ENCODE data around the gene PRKD3. TPM values are rescaled to one million over a fixed set of nuclear protein-coding genes. Genes with fewer than 3 reads are reported as not detected.

Gene PRKD3
- total and polyA plus RNA-seq, 2 donors (not counting 1 experiment from before 2014, with no cell fraction given): 48.0 to 67.7 TPM

- Histone ChIP-seq H2AFZ (ENCODE audit: low read length) (peak overlapping the region; percentile 40), H3K9me3 (ENCODE audit: control insufficient read depth, insufficient read depth, low read depth, low read length) (no peaks in the 10 kb centered on the region), H3K79me2 (ENCODE audit: control insufficient read depth, insufficient read depth, low read length) (peaks cover 44% of the 10 kb centered on the region), H3K27me3 (ENCODE audit: control insufficient read depth, insufficient read depth, low read length) (no peaks in the 10 kb centered on the region), H3K27ac (ENCODE audit: insufficient read depth, low read length) (peak overlapping the region; percentile 72), H4K20me1 (ENCODE audit: control insufficient read depth, extremely low read depth, insufficient read depth, low read length) (no peaks in the 10 kb centered on the region), H3K4me1 (ENCODE audit: control insufficient read depth, extremely low read depth, insufficient read depth, low read length) (peaks cover 4% of the 10 kb centered on the region), H3K4me2 (ENCODE audit: extremely low read depth, insufficient read depth, low read length) (peak overlapping the region; percentile 88), H3K9ac (ENCODE audit: insufficient read depth, low read length) (peak overlapping the region; percentile 76), H3K4me3 (replicated peaks in 1 of 4; ENCODE audit: control extremely low read depth in 1 of 4, insufficient read depth in 1 of 4, low read depth in 3 of 4, low read length in 4 of 4) (peak overlapping the region; percentile 73 to 96 (median 76)), H3K36me3 (ENCODE audit: control insufficient read depth, insufficient read depth, low read length) (no peaks in the 10 kb centered on the region)
- no peak for TF ChIP-seq CTCF (conservative IDR thresholded peaks at IDR 0.05 in 1 of 2, IDR thresholded peaks at IDR 0.05 in 1 of 2; ENCODE audit: low read depth in 1 of 2, low read length in 2 of 2)
- no peak for TF ChIP-seq EZH2 (IDR thresholded peaks at IDR 0.05; ENCODE audit: low read length, missing control alignments)
- DNase-seq (ENCODE audit: low read depth in 2 of 2): peak; percentile 39 to 43
These were observed 675 bp downstream of the PRKD3 start for GRCh38 chr2:37323781-37324535.

GRCh38 chr2:37323176-37323780 lies 1.4 kb downstream of the PRKD3 start:
- peak overlapping the region; percentile 76 for H3K9ac ChIP-seq (ENCODE audit: insufficient read depth, low read length)
- peak overlapping the region; percentile 73 to 96 (median 76) for H3K4me3 ChIP-seq (replicated peaks in 1 of 4; ENCODE audit: control extremely low read depth in 1 of 4, insufficient read depth in 1 of 4, low read depth in 3 of 4, low read length in 4 of 4)
- no peaks in the 10 kb centered on the region for H3K27me3 ChIP-seq (ENCODE audit: control insufficient read depth, insufficient read depth, low read length)
- TF ChIP-seq EZH2 (IDR thresholded peaks at IDR 0.05; ENCODE audit: low read length, missing control alignments): no peak
- no peak for TF ChIP-seq CTCF (conservative IDR thresholded peaks at IDR 0.05 in 1 of 2, IDR thresholded peaks at IDR 0.05 in 1 of 2; ENCODE audit: low read depth in 1 of 2, low read length in 2 of 2)
- peaks cover 5% of the 10 kb centered on the region for H3K4me1 ChIP-seq (ENCODE audit: control insufficient read depth, extremely low read depth, insufficient read depth, low read length)
- peaks cover 45% of the 10 kb centered on the region for H3K79me2 ChIP-seq (ENCODE audit: control insufficient read depth, insufficient read depth, low read length)
- no peaks in the 10 kb centered on the region for H3K9me3 ChIP-seq (ENCODE audit: control insufficient read depth, insufficient read depth, low read depth, low read length)
- H4K20me1 ChIP-seq (ENCODE audit: control insufficient read depth, extremely low read depth, insufficient read depth, low read length): no peaks in the 10 kb centered on the region
- no peak overlapping the region for H2AFZ ChIP-seq (ENCODE audit: low read length)
- peak overlapping the region; percentile 88 for H3K4me2 ChIP-seq (ENCODE audit: extremely low read depth, insufficient read depth, low read length)
- H3K36me3 ChIP-seq (ENCODE audit: control insufficient read depth, insufficient read depth, low read length): no peaks in the 10 kb centered on the region
- H3K27ac ChIP-seq (ENCODE audit: insufficient read depth, low read length): peak overlapping the region; percentile 72
- DNase-seq (ENCODE audit: low read depth in 2 of 2): peak; percentile 12 to 23

- DNase-seq (ENCODE audit: low read depth in 2 of 2): peak; percentile 49 to 54
- peak overlapping the region; percentile 9 for H3K27ac ChIP-seq (ENCODE audit: insufficient read depth, low read length)
These were observed 2.3 kb downstream of the PRKD3 start for GRCh38 chr2:37322368-37322767.

More at GRCh38 chr2:37322368-37322767, 2.3 kb downstream of the PRKD3 start:
- Histone ChIP-seq H3K4me3 (replicated peaks in 1 of 4; ENCODE audit: control extremely low read depth in 1 of 4, insufficient read depth in 1 of 4, low read depth in 3 of 4, low read length in 4 of 4) (peak overlapping the region; percentile 73 to 96 (median 76)), H4K20me1 (ENCODE audit: control insufficient read depth, extremely low read depth, insufficient read depth, low read length) (no peaks in the 10 kb centered on the region), H3K27me3 (ENCODE audit: control insufficient read depth, insufficient read depth, low read length) (no peaks in the 10 kb centered on the region), H3K4me2 (ENCODE audit: extremely low read depth, insufficient read depth, low read length) (peak overlapping the region; percentile 88), H3K9me3 (ENCODE audit: control insufficient read depth, insufficient read depth, low read depth, low read length) (no peaks in the 10 kb centered on the region), H3K9ac (ENCODE audit: insufficient read depth, low read length) (no peak overlapping the region), H3K79me2 (ENCODE audit: control insufficient read depth, insufficient read depth, low read length) (peaks cover 52% of the 10 kb centered on the region), H2AFZ (ENCODE audit: low read length) (no peak overlapping the region), H3K36me3 (ENCODE audit: control insufficient read depth, insufficient read depth, low read length) (no peaks in the 10 kb centered on the region), H3K4me1 (ENCODE audit: control insufficient read depth, extremely low read depth, insufficient read depth, low read length) (peaks cover 7% of the 10 kb centered on the region)
- TF ChIP-seq CTCF (conservative IDR thresholded peaks at IDR 0.05 in 1 of 2, IDR thresholded peaks at IDR 0.05 in 1 of 2; ENCODE audit: low read depth in 1 of 2, low read length in 2 of 2) (no peak), EZH2 (IDR thresholded peaks at IDR 0.05; ENCODE audit: low read length, missing control alignments) (no peak)

Data from fibroblast of lung (primary cell).